ENCODE results near the gene RBMX2. TPM values are rescaled to one million over a fixed set of nuclear protein-coding genes. Genes with fewer than 3 reads are reported as not detected.

The RBMX2 gene
- total and polyA plus RNA-seq, 2 of the 13 experiments (the other 11 are each of a cell fraction or from before 2014, with no cell fraction given) = 13.9 to 24.4 TPM

DNA sequence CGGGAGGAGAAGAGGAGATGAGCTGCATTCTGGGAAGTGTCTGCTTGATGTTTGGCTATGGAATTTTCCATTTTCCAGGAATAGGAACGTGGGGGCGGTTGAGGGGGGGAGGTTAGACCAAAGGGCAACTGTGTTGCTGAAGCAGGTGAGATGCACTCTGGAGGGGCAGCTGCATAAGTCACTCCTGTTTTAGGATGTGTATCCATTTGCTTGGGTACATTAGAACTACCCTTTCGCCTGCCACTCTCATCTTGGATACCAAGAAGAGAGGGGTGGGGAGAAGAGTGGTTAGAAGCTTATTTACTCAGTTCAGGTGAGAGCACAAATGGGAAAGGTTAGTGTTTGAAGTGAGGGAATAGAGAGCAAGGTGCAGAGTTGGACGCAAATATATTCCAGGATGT lies 15.4 kb upstream of the RBMX2 start:
- Histone ChIP-seq H3K4me1 (ENCODE audit: insufficient read depth, low read length) (peaks cover 22% of the 10 kb centered on the region), H3K36me3 (replicated peaks in 1 of 2; ENCODE audit: control insufficient read depth in 1 of 2, insufficient read depth in 2 of 2, low read length in 2 of 2) (no peaks in the 10 kb centered on the region), H3K4me3 (replicated peaks in 1 of 3; ENCODE audit: insufficient read depth in 1 of 3, low read depth in 2 of 3, low read length in 3 of 3) (peak overlapping the region in 1 of 3 experiments; percentile 16; a peak in 1 of 6 replicates), H3K9me3 (ENCODE audit: low read length) (no peaks in the 10 kb centered on the region), H2AFZ (ENCODE audit: low read length) (peak overlapping the region; percentile 54), H3K27me3 (ENCODE audit: control insufficient read depth in 1 of 2, insufficient read depth in 2 of 2, low read length in 2 of 2) (no peaks in the 10 kb centered on the region), H3K79me2 (ENCODE audit: insufficient read depth, low read length) (no peaks in the 10 kb centered on the region), H3K27ac (ENCODE audit: extremely low read length, insufficient read depth, low read length) (peak overlapping the region; percentile 35), H4K20me1 (ENCODE audit: insufficient read depth, low read length) (no peaks in the 10 kb centered on the region), H3K9ac (ENCODE audit: insufficient read depth, low read depth, low read length) (no peak overlapping the region), H3K4me2 (ENCODE audit: low read depth, low read length) (peak overlapping the region; percentile 76)
- FAIRE-seq = peak; percentile 90
- in situ Hi-C loops (cut with HindIII; ENCODE audit: extremely low pct_ligation_motif_present, low pct_unique_long_range_greater_than_20kb) (no loop called here), intact Hi-C loops (cut with micrococcal nuclease; ENCODE audit: unreplicated experiment) (no loop called here)
- DNase-seq (ENCODE audit: low spot score) = peak; percentile 44
- ChIA-PET CTCF (ENCODE audit: low intra/inter-chr PET ratio, low total read pairs) (no interaction called here), POLR2A (interaction anchor here (0.7 kb wide), 2 partner anchors 15 to 16 kb away, joined by 3 read pairs; partner anchors contain the start of gene RBMX2)
- ATAC-seq = peak; percentile 87
- BruUV-seq (replicated peaks) = no TSS peak
- WGBS (ENCODE audit: low lambda C conversion rate) = 0% methylated on average over 5 of the region's 5 CpGs
- TF ChIP-seq MBD4 (IDR thresholded peaks at IDR 0.05; ENCODE audit: borderline replicate concordance, low read length) (no peak), HHEX (CRISPR knock-in tag; IDR thresholded peaks at IDR 0.05) (no peak), ELF3 (CRISPR knock-in tag; IDR thresholded peaks at IDR 0.05) (0 out of 2 replicates have a peak, but pooled peaks have one; percentile 22), FOXA1 (IDR thresholded peaks at IDR 0.05) (no peak), FOXA1 (CRISPR knock-in tag; IDR thresholded peaks at IDR 0.05) (peak; percentile 54; the same call in 1 of the 2 replicates), FOXO1 (CRISPR knock-in tag; IDR thresholded peaks at IDR 0.05) (peak; percentile 27; the same call in 1 of the 2 replicates), EP300 (IDR thresholded peaks at IDR 0.05; ENCODE audit: low read depth in 2 of 2, low read length in 2 of 2) (peak in 1 of 2 experiments; percentile 46; a peak in 2 of 4 replicates), EP300 (CRISPR knock-in tag; IDR thresholded peaks at IDR 0.05; ENCODE audit: borderline replicate concordance) (no peak), SAP130 (CRISPR knock-in tag; IDR thresholded peaks at IDR 0.05; ENCODE audit: low read depth) (0 out of 2 replicates have a peak, but pooled peaks have one; percentile 43)
- TF ChIP-seq, protein P1, sequence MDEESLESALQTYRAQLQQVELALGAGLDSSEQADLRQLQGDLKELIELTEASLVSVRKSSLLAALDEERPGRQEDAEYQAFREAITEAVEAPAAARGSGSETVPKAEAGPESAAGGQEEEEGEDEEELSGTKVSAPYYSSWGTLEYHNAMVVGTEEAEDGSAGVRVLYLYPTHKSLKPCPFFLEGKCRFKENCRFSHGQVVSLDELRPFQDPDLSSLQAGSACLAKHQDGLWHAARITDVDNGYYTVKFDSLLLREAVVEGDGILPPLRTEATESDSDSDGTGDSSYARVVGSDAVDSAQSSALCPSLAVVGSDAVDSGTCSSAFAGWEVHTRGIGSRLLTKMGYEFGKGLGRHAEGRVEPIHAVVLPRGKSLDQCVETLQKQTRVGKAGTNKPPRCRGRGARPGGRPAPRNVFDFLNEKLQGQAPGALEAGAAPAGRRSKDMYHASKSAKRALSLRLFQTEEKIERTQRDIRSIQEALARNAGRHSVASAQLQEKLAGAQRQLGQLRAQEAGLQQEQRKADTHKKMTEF (CRISPR knock-in tag; IDR thresholded peaks at IDR 0.05) = 0 out of 2 replicates have a peak, but pooled peaks have one; percentile 22
- TF ChIP-seq, protein P2, sequence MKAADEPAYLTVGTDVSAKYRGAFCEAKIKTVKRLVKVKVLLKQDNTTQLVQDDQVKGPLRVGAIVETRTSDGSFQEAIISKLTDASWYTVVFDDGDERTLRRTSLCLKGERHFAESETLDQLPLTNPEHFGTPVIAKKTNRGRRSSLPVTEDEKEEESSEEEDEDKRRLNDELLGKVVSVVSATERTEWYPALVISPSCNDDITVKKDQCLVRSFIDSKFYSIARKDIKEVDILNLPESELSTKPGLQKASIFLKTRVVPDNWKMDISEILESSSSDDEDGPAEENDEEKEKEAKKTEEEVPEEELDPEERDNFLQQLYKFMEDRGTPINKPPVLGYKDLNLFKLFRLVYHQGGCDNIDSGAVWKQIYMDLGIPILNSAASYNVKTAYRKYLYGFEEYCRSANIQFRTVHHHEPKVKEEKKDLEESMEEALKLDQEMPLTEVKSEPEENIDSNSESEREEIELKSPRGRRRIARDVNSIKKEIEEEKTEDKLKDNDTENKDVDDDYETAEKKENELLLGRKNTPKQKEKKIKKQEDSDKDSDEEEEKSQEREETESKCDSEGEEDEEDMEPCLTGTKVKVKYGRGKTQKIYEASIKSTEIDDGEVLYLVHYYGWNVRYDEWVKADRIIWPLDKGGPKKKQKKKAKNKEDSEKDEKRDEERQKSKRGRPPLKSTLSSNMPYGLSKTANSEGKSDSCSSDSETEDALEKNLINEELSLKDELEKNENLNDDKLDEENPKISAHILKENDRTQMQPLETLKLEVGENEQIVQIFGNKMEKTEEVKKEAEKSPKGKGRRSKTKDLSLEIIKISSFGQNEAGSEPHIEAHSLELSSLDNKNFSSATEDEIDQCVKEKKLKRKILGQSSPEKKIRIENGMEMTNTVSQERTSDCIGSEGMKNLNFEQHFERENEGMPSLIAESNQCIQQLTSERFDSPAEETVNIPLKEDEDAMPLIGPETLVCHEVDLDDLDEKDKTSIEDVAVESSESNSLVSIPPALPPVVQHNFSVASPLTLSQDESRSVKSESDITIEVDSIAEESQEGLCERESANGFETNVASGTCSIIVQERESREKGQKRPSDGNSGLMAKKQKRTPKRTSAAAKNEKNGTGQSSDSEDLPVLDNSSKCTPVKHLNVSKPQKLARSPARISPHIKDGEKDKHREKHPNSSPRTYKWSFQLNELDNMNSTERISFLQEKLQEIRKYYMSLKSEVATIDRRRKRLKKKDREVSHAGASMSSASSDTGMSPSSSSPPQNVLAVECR (CRISPR knock-in tag; IDR thresholded peaks at IDR 0.05; ENCODE audit: borderline replicate concordance) = peak; percentile 15; the same call in 1 of the 2 replicates
- TF ChIP-seq, protein P3, sequence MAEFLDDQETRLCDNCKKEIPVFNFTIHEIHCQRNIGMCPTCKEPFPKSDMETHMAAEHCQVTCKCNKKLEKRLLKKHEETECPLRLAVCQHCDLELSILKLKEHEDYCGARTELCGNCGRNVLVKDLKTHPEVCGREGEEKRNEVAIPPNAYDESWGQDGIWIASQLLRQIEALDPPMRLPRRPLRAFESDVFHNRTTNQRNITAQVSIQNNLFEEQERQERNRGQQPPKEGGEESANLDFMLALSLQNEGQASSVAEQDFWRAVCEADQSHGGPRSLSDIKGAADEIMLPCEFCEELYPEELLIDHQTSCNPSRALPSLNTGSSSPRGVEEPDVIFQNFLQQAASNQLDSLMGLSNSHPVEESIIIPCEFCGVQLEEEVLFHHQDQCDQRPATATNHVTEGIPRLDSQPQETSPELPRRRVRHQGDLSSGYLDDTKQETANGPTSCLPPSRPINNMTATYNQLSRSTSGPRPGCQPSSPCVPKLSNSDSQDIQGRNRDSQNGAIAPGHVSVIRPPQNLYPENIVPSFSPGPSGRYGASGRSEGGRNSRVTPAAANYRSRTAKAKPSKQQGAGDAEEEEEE (CRISPR knock-in tag; IDR thresholded peaks at IDR 0.05; ENCODE audit: borderline replicate concordance) = no peak
- TF ChIP-seq, protein P4, sequence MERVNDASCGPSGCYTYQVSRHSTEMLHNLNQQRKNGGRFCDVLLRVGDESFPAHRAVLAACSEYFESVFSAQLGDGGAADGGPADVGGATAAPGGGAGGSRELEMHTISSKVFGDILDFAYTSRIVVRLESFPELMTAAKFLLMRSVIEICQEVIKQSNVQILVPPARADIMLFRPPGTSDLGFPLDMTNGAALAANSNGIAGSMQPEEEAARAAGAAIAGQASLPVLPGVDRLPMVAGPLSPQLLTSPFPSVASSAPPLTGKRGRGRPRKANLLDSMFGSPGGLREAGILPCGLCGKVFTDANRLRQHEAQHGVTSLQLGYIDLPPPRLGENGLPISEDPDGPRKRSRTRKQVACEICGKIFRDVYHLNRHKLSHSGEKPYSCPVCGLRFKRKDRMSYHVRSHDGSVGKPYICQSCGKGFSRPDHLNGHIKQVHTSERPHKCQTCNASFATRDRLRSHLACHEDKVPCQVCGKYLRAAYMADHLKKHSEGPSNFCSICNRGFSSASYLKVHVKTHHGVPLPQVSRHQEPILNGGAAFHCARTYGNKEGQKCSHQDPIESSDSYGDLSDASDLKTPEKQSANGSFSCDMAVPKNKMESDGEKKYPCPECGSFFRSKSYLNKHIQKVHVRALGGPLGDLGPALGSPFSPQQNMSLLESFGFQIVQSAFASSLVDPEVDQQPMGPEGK (CRISPR knock-in tag; IDR thresholded peaks at IDR 0.05) = peak; percentile 81
